Panc1 (cell line): ENCODE measurements around the gene NCAM1. TPM values are rescaled to one million over a fixed set of nuclear protein-coding genes. Genes with fewer than 3 reads are reported as not detected.

Experiments used
- ATAC-seq: fragments of 200-7000 bp; cut with Tn5 transposase; 2 replicates; pipeline ENCODE4 v1.9.1; 2020; ENCODE audit warnings: mild to moderate bottlenecking, moderate library complexity
- BruUV-seq: library from RNA; stranded (reverse); fragments of 400-500 nt; replicated peaks from 2 replicates; lab custom pipeline; 2021; lab: Mats Ljungman, UMichigan
- CTCF ChIA-PET: fragments of 300-600 bp; sonication (Branson Sonifier 250); formaldehyde crosslinking; loops from one replicate; lab custom pipeline; 2022; ENCODE audit warnings: antibody characterized with exemption; lab: Charles Lee
- POLR2A ChIA-PET: fragments of 300-600 bp; sonication (Branson Sonifier 250); formaldehyde crosslinking; loops from one replicate; lab custom pipeline; 2022; ENCODE audit warnings: antibody characterized with exemption; lab: Charles Lee
- DNase-seq: peaks from one replicate; pipeline ENCODE4 v3.0.0-alpha.2; 2010; ENCODE audit warnings: low read depth, low spot score
- H3K27ac ChIP-seq: 2 replicates; pipeline ENCODE4 v1.5.1; 2011; ENCODE audit warnings: mild to moderate bottlenecking, low read length, inconsistent platforms
- H3K27me3 ChIP-seq: fragments of 200-500 bp; sonication (Bioruptor generic); 2 replicates; pipeline ENCODE4 v1.6.0; 2014; ENCODE audit warnings: low read length, inconsistent platforms; ENCODE audit not compliant: control insufficient read depth, insufficient read depth
- H3K36me3 ChIP-seq: fragments of 200-500 bp; sonication (Bioruptor generic); 2 replicates; pipeline ENCODE4 v1.5.1; 2014; ENCODE audit warnings: inconsistent platforms, mild to moderate bottlenecking, low read length, moderate library complexity; ENCODE audit not compliant: control insufficient read depth, insufficient read depth
- H3K4me1 ChIP-seq: 2 replicates; pipeline ENCODE4 v1.5.1; 2011; ENCODE audit warnings: inconsistent platforms, mild to moderate bottlenecking, low read length, moderate library complexity; ENCODE audit not compliant: control insufficient read depth, insufficient read depth
- H3K4me3 ChIP-seq, 2 experiments: 2 replicates each; pipeline ENCODE4 v1.5.1; 2011 to 2012; ENCODE audit warnings: low read depth in 2 of 2, low read length in 2 of 2, mild to moderate bottlenecking in 2 of 2, inconsistent platforms in 1 of 2, moderate library complexity in 1 of 2
- H3K9me3 ChIP-seq: fragments of 200-500 bp; sonication (Bioruptor generic); 2 replicates; pipeline ENCODE4 v1.5.1; 2014; ENCODE audit warnings: low read depth, mild to moderate bottlenecking, inconsistent platforms, low read length, moderate library complexity; ENCODE audit not compliant: control insufficient read depth, insufficient read depth
- POLR2AphosphoS5 ChIP-seq: IDR thresholded peaks from 2 replicates; pipeline ENCODE4 v1.6.1; 2012; ENCODE audit warnings: mild to moderate bottlenecking, low read depth, low read length, moderate library complexity
- SIN3A ChIP-seq: IDR thresholded peaks from 2 replicates; pipeline ENCODE4 v1.6.1; 2012; ENCODE audit warnings: low read depth, mild to moderate bottlenecking, low read length, moderate library complexity, borderline replicate concordance; ENCODE audit not compliant: insufficient read depth
- TCF7L2 ChIP-seq: IDR thresholded peaks from 2 replicates; pipeline ENCODE4 v1.6.1; 2011; ENCODE audit warnings: mild to moderate bottlenecking, low read depth, low read length, inconsistent platforms
- in situ Hi-C: cut with HindIII; loops from 2 replicates; pipeline ENCODE4 v1.10.0; 2016; ENCODE audit warnings: low sequenced_read_pairs, low pct_unique_long_range_greater_than_20kb
- intact Hi-C: fragments of 100-400 bp; cut with micrococcal nuclease; formaldehyde crosslinking; loops from one replicate; pipeline ENCODE4 v1.10.0; 2022; ENCODE audit not compliant: unreplicated experiment
- total RNA-seq: library from RNA; stranded (reverse); gene quantifications from one replicate; pipeline ENCODE4 v1.2.1, GENCODE V29; 2021; ENCODE audit not compliant: unreplicated experiment
- TF ChIP-seq, protein P1 (sequence below), 2 experiments: IDR thresholded peaks; 2 replicates each; pipeline ENCODE4 v1.6.1; 2011 to 2012; ENCODE audit warnings: low read depth in 2 of 2, control low read depth in 1 of 2, low read length in 1 of 2, mild to moderate bottlenecking in 1 of 2, moderate library complexity in 1 of 2; ENCODE audit not compliant: insufficient read depth in 1 of 2
- TF ChIP-seq, protein P2 (sequence below): fragments of 450-650 bp; IDR thresholded peaks from 2 replicates; pipeline ENCODE4 v1.5.1; 2017; ENCODE audit warnings: mild to moderate bottlenecking

Gene NCAM1
- total RNA-seq, 1 experiment from 2014 or later: 0.18 TPM

- no peaks in the 10 kb centered on the region for H3K4me1 ChIP-seq
- in situ Hi-C loops: no loop called here
- ChIA-PET CTCF (no interaction called here), POLR2A (no interaction called here)
- DNase-seq: no peak
- H3K36me3 ChIP-seq: no peaks in the 10 kb centered on the region
- no peaks in the 10 kb centered on the region for H3K9me3 ChIP-seq
- ATAC-seq: no peak
- intact Hi-C loops: loop anchor here (10.0 kb wide), 1 partner anchor 534 kb away; no protein-coding TSS in a partner anchor
- H3K27me3 ChIP-seq: peaks cover 14% of the 10 kb centered on the region
- no TSS peak for BruUV-seq
- TF ChIP-seq TCF7L2 (no peak), POLR2AphosphoS5 (no peak), SIN3A (no peak)
- TF ChIP-seq, protein P1, sequence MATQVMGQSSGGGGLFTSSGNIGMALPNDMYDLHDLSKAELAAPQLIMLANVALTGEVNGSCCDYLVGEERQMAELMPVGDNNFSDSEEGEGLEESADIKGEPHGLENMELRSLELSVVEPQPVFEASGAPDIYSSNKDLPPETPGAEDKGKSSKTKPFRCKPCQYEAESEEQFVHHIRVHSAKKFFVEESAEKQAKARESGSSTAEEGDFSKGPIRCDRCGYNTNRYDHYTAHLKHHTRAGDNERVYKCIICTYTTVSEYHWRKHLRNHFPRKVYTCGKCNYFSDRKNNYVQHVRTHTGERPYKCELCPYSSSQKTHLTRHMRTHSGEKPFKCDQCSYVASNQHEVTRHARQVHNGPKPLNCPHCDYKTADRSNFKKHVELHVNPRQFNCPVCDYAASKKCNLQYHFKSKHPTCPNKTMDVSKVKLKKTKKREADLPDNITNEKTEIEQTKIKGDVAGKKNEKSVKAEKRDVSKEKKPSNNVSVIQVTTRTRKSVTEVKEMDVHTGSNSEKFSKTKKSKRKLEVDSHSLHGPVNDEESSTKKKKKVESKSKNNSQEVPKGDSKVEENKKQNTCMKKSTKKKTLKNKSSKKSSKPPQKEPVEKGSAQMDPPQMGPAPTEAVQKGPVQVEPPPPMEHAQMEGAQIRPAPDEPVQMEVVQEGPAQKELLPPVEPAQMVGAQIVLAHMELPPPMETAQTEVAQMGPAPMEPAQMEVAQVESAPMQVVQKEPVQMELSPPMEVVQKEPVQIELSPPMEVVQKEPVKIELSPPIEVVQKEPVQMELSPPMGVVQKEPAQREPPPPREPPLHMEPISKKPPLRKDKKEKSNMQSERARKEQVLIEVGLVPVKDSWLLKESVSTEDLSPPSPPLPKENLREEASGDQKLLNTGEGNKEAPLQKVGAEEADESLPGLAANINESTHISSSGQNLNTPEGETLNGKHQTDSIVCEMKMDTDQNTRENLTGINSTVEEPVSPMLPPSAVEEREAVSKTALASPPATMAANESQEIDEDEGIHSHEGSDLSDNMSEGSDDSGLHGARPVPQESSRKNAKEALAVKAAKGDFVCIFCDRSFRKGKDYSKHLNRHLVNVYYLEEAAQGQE (IDR thresholded peaks at IDR 0.05; ENCODE audit: insufficient read depth in 1 of 2, low read depth in 2 of 2, low read length in 1 of 2): no peak
- TF ChIP-seq, protein P2, sequence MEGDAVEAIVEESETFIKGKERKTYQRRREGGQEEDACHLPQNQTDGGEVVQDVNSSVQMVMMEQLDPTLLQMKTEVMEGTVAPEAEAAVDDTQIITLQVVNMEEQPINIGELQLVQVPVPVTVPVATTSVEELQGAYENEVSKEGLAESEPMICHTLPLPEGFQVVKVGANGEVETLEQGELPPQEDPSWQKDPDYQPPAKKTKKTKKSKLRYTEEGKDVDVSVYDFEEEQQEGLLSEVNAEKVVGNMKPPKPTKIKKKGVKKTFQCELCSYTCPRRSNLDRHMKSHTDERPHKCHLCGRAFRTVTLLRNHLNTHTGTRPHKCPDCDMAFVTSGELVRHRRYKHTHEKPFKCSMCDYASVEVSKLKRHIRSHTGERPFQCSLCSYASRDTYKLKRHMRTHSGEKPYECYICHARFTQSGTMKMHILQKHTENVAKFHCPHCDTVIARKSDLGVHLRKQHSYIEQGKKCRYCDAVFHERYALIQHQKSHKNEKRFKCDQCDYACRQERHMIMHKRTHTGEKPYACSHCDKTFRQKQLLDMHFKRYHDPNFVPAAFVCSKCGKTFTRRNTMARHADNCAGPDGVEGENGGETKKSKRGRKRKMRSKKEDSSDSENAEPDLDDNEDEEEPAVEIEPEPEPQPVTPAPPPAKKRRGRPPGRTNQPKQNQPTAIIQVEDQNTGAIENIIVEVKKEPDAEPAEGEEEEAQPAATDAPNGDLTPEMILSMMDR: no peak
- no peak overlapping the region for H3K4me3 ChIP-seq
- H3K27ac ChIP-seq: no peak overlapping the region
These were observed 157.9 kb downstream of the NCAM1 start for GRCh38 chr11:113119074-113119473.

DNA sequence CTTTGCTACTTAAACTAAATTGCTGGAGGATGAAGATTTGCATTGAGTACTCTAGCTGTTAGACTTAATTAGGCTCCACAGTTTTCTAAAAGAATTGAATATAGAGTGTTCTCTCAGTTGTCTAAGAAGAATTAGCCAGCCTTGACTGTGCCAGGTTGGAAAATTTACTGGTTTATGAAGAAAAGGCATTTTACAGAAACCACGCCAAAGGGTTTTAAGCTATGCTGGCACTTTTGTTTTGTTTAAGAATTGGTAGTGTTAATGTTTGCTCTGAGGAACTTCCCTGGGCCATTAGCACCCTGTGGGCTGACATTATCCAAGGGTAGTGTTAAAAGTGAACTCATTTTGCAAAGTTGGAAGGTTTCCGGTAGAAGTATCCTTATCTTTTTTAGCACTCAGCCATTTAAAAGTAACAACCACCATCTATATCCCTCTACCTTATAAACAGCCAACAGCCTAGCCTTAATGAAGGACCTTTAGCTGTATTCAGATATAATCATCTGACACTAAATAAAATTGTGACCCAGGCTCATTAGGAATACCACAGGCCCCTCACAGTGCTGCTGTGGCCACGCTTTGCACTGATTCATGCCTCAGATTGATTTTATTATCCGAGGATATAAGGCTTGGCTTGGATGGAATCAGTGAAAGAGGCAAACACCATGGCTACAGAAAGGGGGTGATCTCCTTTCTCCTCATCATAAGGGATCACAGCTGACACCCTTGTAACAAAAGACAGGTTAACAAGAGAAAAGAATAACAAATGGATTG lies 158.9 kb downstream of the NCAM1 start:
- DNase-seq (no peak), ATAC-seq (no peak)
- H3K36me3 ChIP-seq: no peaks in the 10 kb centered on the region
- H3K4me3 ChIP-seq: no peak overlapping the region
- H3K27ac ChIP-seq: no peak overlapping the region
- no peaks in the 10 kb centered on the region for H3K9me3 ChIP-seq
- peaks cover 17% of the 10 kb centered on the region for H3K27me3 ChIP-seq
- ChIA-PET POLR2A (no interaction called here), CTCF (no interaction called here)
- TF ChIP-seq, protein P2: no peak
- TF ChIP-seq POLR2AphosphoS5 (no peak), SIN3A (no peak), TCF7L2 (no peak)
- TF ChIP-seq, protein P1 (IDR thresholded peaks at IDR 0.05; ENCODE audit: insufficient read depth in 1 of 2, low read depth in 2 of 2, low read length in 1 of 2): no peak
- intact Hi-C loops: loop anchor here (10.0 kb wide), 1 partner anchor 535 kb away; no protein-coding TSS in a partner anchor
- no peaks in the 10 kb centered on the region for H3K4me1 ChIP-seq
- no TSS peak for BruUV-seq
- in situ Hi-C loops: no loop called here
